Sigmoid colon (tissue), 4 donors: Measurements from ENCODE around the gene ARHGEF18.

Experiments used
- CTCF ChIP-seq, 4 experiments: fragments of 450-650 bp in 3 of 4; fragments of 200-600 bp in 1 of 4; IDR thresholded peaks; one replicate each; pipeline ENCODE4 v1.5.1; 2016 to 2019; ENCODE audit warnings: antibody characterized with exemption in 4 of 4, mild to moderate bottlenecking in 3 of 4, moderate library complexity in 2 of 4
- EP300 ChIP-seq, 4 donors: sonication (generic); formaldehyde crosslinking; IDR thresholded peaks; one replicate each; pipeline ENCODE4 v1.6.1; 2017; ENCODE audit warnings: antibody characterized with exemption in 4 of 4
- POLR2A ChIP-seq, 2 donors: fragments of 450-650 bp; IDR thresholded peaks; one replicate each; pipeline ENCODE4 v1.6.1; 2016; ENCODE audit warnings: antibody characterized with exemption in 2 of 2, mild to moderate bottlenecking in 2 of 2, moderate library complexity in 2 of 2

GRCh38 chr19:7301525-7301924 is 47.2 kb upstream of the ARHGEF18 start:
- TF ChIP-seq CTCF (IDR thresholded peaks at IDR 0.05): no peak
- TF ChIP-seq POLR2A (IDR thresholded peaks at IDR 0.05): no peak
- TF ChIP-seq EP300 (IDR thresholded peaks at IDR 0.05): no peak
